Activated T-helper 17 cell treated with anti-CD3 and anti-CD28 coated beads, Interleukin-2, amount 50 U/mL, for 72 hours (primary cell): ENCODE results near the gene SREBF2. TPM values are rescaled to one million over a fixed set of nuclear protein-coding genes. Genes with fewer than 3 reads are reported as not detected.
"Not testable (repeated sequence)": the region's sequence is repeated elsewhere in the genome, so short reads cannot be mapped to it uniquely, and the experiment has no call there.

Experiments used
- ATAC-seq: fragments of 150-1000 bp; cut with Tn5 transposase; replicated peaks from 2 replicates; pipeline ENCODE4 v1.10.0; 2021; ENCODE audit warnings: mild to moderate bottlenecking, moderate library complexity
- H3K27ac Mint-ChIP-seq: one replicate; pipeline ENCODE4 v1.8.0; 2022; ENCODE audit warnings: mixed read lengths
- H3K27me3 Mint-ChIP-seq: one replicate; pipeline ENCODE4 v1.8.0; 2022; ENCODE audit warnings: mixed read lengths
- H3K36me3 Mint-ChIP-seq: one replicate; pipeline ENCODE4 v1.8.0; 2022; ENCODE audit warnings: low read depth, mild to moderate bottlenecking, mixed read lengths
- H3K4me1 Mint-ChIP-seq: one replicate; pipeline ENCODE4 v1.8.0; 2022; ENCODE audit warnings: mixed read lengths
- H3K4me3 Mint-ChIP-seq: one replicate; pipeline ENCODE4 v1.8.0; 2022; ENCODE audit warnings: mild to moderate bottlenecking, mixed read lengths
- H3K9me3 Mint-ChIP-seq: one replicate; pipeline ENCODE4 v1.8.0; 2022; ENCODE audit warnings: mixed read lengths
- total RNA-seq, 2 donors: library from RNA; stranded (reverse); gene quantifications; one replicate each; pipeline ENCODE4 v1.2.3, GENCODE V29; 2022

Gene SREBF2
- total RNA-seq, 2 donors from 2014 or later, result 126 to 162 TPM

- peak overlapping the region; percentile 86 for H3K4me3 Mint-ChIP-seq
- H3K4me1 Mint-ChIP-seq, result peaks cover 38% of the 10 kb centered on the region
- ATAC-seq, result no peak
- no peaks in the 10 kb centered on the region for H3K9me3 Mint-ChIP-seq
- H3K36me3 Mint-ChIP-seq, result peaks cover 67% of the 10 kb centered on the region
- H3K27ac Mint-ChIP-seq, result peak overlapping the region; percentile 100
- H3K27me3 Mint-ChIP-seq, result no peaks in the 10 kb centered on the region
These were observed 30.6 kb downstream of the SREBF2 start for GRCh38 chr22:41863472-41863871.

- Mint-ChIP-seq H3K9me3 (no peaks in the 10 kb centered on the region), H3K4me1 (peaks cover 13% of the 10 kb centered on the region), H3K36me3 (peaks cover 91% of the 10 kb centered on the region), H3K27ac (no peak overlapping the region), H3K27me3 (no peaks in the 10 kb centered on the region), H3K4me3 (no peak overlapping the region)
- no peak for ATAC-seq
These were observed 35.7 kb downstream of the SREBF2 start for GRCh38 chr22:41868556-41868955.

GRCh38 chr22:41870081-41870480 is 37.2 kb downstream of the SREBF2 start:
- Mint-ChIP-seq H3K4me1 (peaks cover 11% of the 10 kb centered on the region), H3K36me3 (peaks cover 100% of the 10 kb centered on the region)
- not testable (repeated sequence) for ATAC-seq, H3K27ac Mint-ChIP-seq, H3K4me3 Mint-ChIP-seq, H3K27me3 Mint-ChIP-seq, H3K9me3 Mint-ChIP-seq

- H3K4me3 Mint-ChIP-seq, result no peak overlapping the region
- no peaks in the 10 kb centered on the region for H3K27me3 Mint-ChIP-seq
- no peaks in the 10 kb centered on the region for H3K9me3 Mint-ChIP-seq
- no peak for ATAC-seq
- H3K4me1 Mint-ChIP-seq, result peaks cover 7% of the 10 kb centered on the region
- H3K36me3 Mint-ChIP-seq, result peaks cover 100% of the 10 kb centered on the region
- no peak overlapping the region for H3K27ac Mint-ChIP-seq
These were observed 37.9 kb downstream of the SREBF2 start for GRCh38 chr22:41870786-41871185.

- H3K4me1 Mint-ChIP-seq, result peaks cover 16% of the 10 kb centered on the region
- H3K36me3 Mint-ChIP-seq, result peaks cover 100% of the 10 kb centered on the region
- H3K9me3 Mint-ChIP-seq, result no peaks in the 10 kb centered on the region
- no peaks in the 10 kb centered on the region for H3K27me3 Mint-ChIP-seq
- peak overlapping the region; percentile 98 for H3K27ac Mint-ChIP-seq
- H3K4me3 Mint-ChIP-seq, result peak overlapping the region; percentile 80
- ATAC-seq, result peak; percentile 90
These were observed 40.5 kb downstream of the SREBF2 start for GRCh38 chr22:41873391-41873790.

- Mint-ChIP-seq H3K4me3 (peak overlapping the region; percentile 80), H3K4me1 (peaks cover 16% of the 10 kb centered on the region), H3K9me3 (no peaks in the 10 kb centered on the region), H3K27me3 (no peaks in the 10 kb centered on the region), H3K36me3 (peaks cover 100% of the 10 kb centered on the region), H3K27ac (peak overlapping the region; percentile 98)
- no peak for ATAC-seq
These were observed 41.2 kb downstream of the SREBF2 start for GRCh38 chr22:41874090-41874489.

GRCh38 chr22:41875531-41876270 is 42.8 kb downstream of the SREBF2 start:
- Mint-ChIP-seq H3K9me3 (no peaks in the 10 kb centered on the region), H3K27me3 (no peaks in the 10 kb centered on the region), H3K4me3 (peak overlapping the region; percentile 80), H3K36me3 (peaks cover 100% of the 10 kb centered on the region), H3K27ac (peak overlapping the region; percentile 85), H3K4me1 (peaks cover 16% of the 10 kb centered on the region)
- no peak for ATAC-seq

GRCh38 chr22:41876275-41876674 is 43.4 kb downstream of the SREBF2 start:
- ATAC-seq, result no peak
- Mint-ChIP-seq H3K9me3 (no peaks in the 10 kb centered on the region), H3K4me1 (peaks cover 16% of the 10 kb centered on the region), H3K27me3 (no peaks in the 10 kb centered on the region), H3K36me3 (peaks cover 100% of the 10 kb centered on the region), H3K27ac (peak overlapping the region; percentile 85), H3K4me3 (peak overlapping the region; percentile 42)

- H3K36me3 Mint-ChIP-seq, result peaks cover 100% of the 10 kb centered on the region
- H3K9me3 Mint-ChIP-seq, result no peaks in the 10 kb centered on the region
- no peaks in the 10 kb centered on the region for H3K27me3 Mint-ChIP-seq
- peak overlapping the region; percentile 42 for H3K4me3 Mint-ChIP-seq
- peak overlapping the region; percentile 85 for H3K27ac Mint-ChIP-seq
- peak; percentile 22 for ATAC-seq
- peaks cover 16% of the 10 kb centered on the region for H3K4me1 Mint-ChIP-seq
These were observed 43.8 kb downstream of the SREBF2 start for GRCh38 chr22:41876675-41877074.

GRCh38 chr22:41880653-41881052 is 47.7 kb downstream of the SREBF2 start:
- no peak for ATAC-seq
- Mint-ChIP-seq H3K9me3 (no peaks in the 10 kb centered on the region), H3K4me1 (peaks cover 8% of the 10 kb centered on the region), H3K27me3 (no peaks in the 10 kb centered on the region), H3K4me3 (no peak overlapping the region), H3K27ac (no peak overlapping the region), H3K36me3 (peaks cover 100% of the 10 kb centered on the region)

- no peaks in the 10 kb centered on the region for H3K4me1 Mint-ChIP-seq
- H3K4me3 Mint-ChIP-seq, result no peak overlapping the region
- peaks cover 100% of the 10 kb centered on the region for H3K36me3 Mint-ChIP-seq
- ATAC-seq, result no peak
- no peaks in the 10 kb centered on the region for H3K27me3 Mint-ChIP-seq
- H3K9me3 Mint-ChIP-seq, result no peaks in the 10 kb centered on the region
- H3K27ac Mint-ChIP-seq, result peak overlapping the region; percentile 36
These were observed 50.5 kb downstream of the SREBF2 start for GRCh38 chr22:41883400-41883799.

GRCh38 chr22:41885116-41885515 is 52.2 kb downstream of the SREBF2 start:
- H3K4me1 Mint-ChIP-seq, result no peaks in the 10 kb centered on the region
- no peak overlapping the region for H3K27ac Mint-ChIP-seq
- no peaks in the 10 kb centered on the region for H3K9me3 Mint-ChIP-seq
- no peaks in the 10 kb centered on the region for H3K27me3 Mint-ChIP-seq
- ATAC-seq, result no peak
- H3K4me3 Mint-ChIP-seq, result no peak overlapping the region
- peaks cover 100% of the 10 kb centered on the region for H3K36me3 Mint-ChIP-seq

GRCh38 chr22:41885516-41885915 is 52.6 kb downstream of the SREBF2 start:
- H3K27me3 Mint-ChIP-seq, result no peaks in the 10 kb centered on the region
- ATAC-seq, result no peak
- peaks cover 100% of the 10 kb centered on the region for H3K36me3 Mint-ChIP-seq
- H3K4me1 Mint-ChIP-seq, result no peaks in the 10 kb centered on the region
- no peak overlapping the region for H3K27ac Mint-ChIP-seq
- H3K9me3 Mint-ChIP-seq, result no peaks in the 10 kb centered on the region
- no peak overlapping the region for H3K4me3 Mint-ChIP-seq

- no peak overlapping the region for H3K4me3 Mint-ChIP-seq
- H3K27ac Mint-ChIP-seq, result no peak overlapping the region
- H3K36me3 Mint-ChIP-seq, result peaks cover 100% of the 10 kb centered on the region
- peaks cover 4% of the 10 kb centered on the region for H3K4me1 Mint-ChIP-seq
- no peaks in the 10 kb centered on the region for H3K27me3 Mint-ChIP-seq
- no peaks in the 10 kb centered on the region for H3K9me3 Mint-ChIP-seq
- no peak for ATAC-seq
These were observed 55.8 kb downstream of the SREBF2 start for GRCh38 chr22:41888627-41889200.

GRCh38 chr22:41891407-41891806 is 58.5 kb downstream of the SREBF2 start:
- Mint-ChIP-seq H3K27me3 (no peaks in the 10 kb centered on the region), H3K9me3 (no peaks in the 10 kb centered on the region), H3K4me1 (peaks cover 4% of the 10 kb centered on the region), H3K27ac (no peak overlapping the region), H3K36me3 (peaks cover 100% of the 10 kb centered on the region), H3K4me3 (no peak overlapping the region)
- ATAC-seq, result no peak
